GM12878 (cell line): ENCODE measurements around the gene HAPSTR1.

Experiments
- ATF7 ChIP-seq: fragments of 450-650 bp; IDR thresholded peaks from 2 replicates; pipeline ENCODE4 v1.6.1; 2016; ENCODE audit warnings: low read depth, mild to moderate bottlenecking
- CHD4 ChIP-seq: fragments of 200-600 bp; sonication (generic); IDR thresholded peaks from 2 replicates; pipeline ENCODE4 v1.6.1; 2016; ENCODE audit warnings: mild to moderate bottlenecking
- EP300 ChIP-seq, 2 experiments: fragments of 150-350 bp in 1 of 2; IDR thresholded peaks; 2 replicates each; pipeline ENCODE4 v1.6.1; 2011 to 2012; ENCODE audit warnings: low read depth in 2 of 2, low read length in 2 of 2, borderline replicate concordance in 1 of 2, improper control_type of control experiment in 1 of 2, inconsistent platforms in 1 of 2; ENCODE audit not compliant: control insufficient read depth in 1 of 2
- EZH2 ChIP-seq: IDR thresholded peaks from 2 replicates; pipeline ENCODE4 v1.6.1; 2012; ENCODE audit warnings: low read depth, mild to moderate bottlenecking, control low read depth, inconsistent platforms, low read length, borderline replicate concordance; ENCODE audit not compliant: control insufficient read depth
- FOS ChIP-seq: IDR thresholded peaks from 3 replicates; pipeline ENCODE4 v1.6.1; 2011; ENCODE audit warnings: borderline replicate concordance; ENCODE audit not compliant: insufficient read length; ENCODE audit errors: extremely low read depth
- MXI1 ChIP-seq: fragments of 150-350 bp; IDR thresholded peaks from 2 replicates; pipeline ENCODE4 v1.6.1; 2011; ENCODE audit warnings: low read depth, mild to moderate bottlenecking, inconsistent platforms, low read length, improper control_type of control experiment
- SMC3 ChIP-seq: IDR thresholded peaks from 2 replicates; pipeline ENCODE4 v1.6.1; 2011; ENCODE audit warnings: low read length, improper control_type of control experiment, borderline replicate concordance
- TAF1 ChIP-seq: IDR thresholded peaks from 2 replicates; pipeline ENCODE4 v1.6.1; 2011; ENCODE audit warnings: mild to moderate bottlenecking, low read depth, low read length, borderline replicate concordance
- TF ChIP-seq, protein P1 (sequence below), 3 experiments: IDR thresholded peaks in 2 of 3; conservative IDR thresholded peaks in 1 of 3; 2 replicates each; pipeline ENCODE4 v1.5.1; 2011; ENCODE audit warnings: low read depth in 3 of 3, low read length in 3 of 3, mild to moderate bottlenecking in 3 of 3, control low read depth in 2 of 3, moderate library complexity in 2 of 3, inconsistent platforms in 1 of 3, mixed read lengths in 1 of 3; ENCODE audit not compliant: control insufficient read depth in 2 of 3, insufficient read depth in 1 of 3; ENCODE audit errors: extremely low read depth in 1 of 3
- TF ChIP-seq, protein P2 (sequence below): IDR thresholded peaks from 2 replicates; pipeline ENCODE4 v1.6.1; 2011; ENCODE audit warnings: mild to moderate bottlenecking, low read depth, low read length, moderate library complexity; ENCODE audit not compliant: insufficient replicate concordance
- TF ChIP-seq, protein P3 (sequence below): fragments of 450-650 bp; IDR thresholded peaks from 2 replicates; pipeline ENCODE4 v1.6.1; 2017; ENCODE audit warnings: mild to moderate bottlenecking

DNA sequence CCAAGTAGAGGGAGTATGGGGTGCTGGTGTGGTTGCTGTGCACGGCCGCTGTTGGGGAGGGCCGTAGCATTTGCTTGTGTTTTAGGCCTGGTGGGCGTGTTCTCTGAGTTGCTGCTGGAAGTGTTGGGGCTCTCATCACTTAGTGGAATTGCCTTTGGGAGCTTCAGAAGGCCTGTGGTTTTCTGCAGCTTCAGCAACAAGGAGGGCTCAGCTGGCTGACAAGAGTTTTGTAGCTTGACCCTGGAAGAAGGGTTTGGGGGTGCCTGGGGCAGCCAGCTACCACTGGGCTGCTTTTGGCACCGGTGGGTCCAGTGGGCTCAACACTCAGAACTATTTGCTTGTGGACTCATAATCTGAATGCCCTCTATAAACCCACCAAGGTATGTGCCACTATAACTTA lies 30.9 kb downstream of the HAPSTR1 start:
- TF ChIP-seq TAF1 = no peak
- TF ChIP-seq, protein P1, sequence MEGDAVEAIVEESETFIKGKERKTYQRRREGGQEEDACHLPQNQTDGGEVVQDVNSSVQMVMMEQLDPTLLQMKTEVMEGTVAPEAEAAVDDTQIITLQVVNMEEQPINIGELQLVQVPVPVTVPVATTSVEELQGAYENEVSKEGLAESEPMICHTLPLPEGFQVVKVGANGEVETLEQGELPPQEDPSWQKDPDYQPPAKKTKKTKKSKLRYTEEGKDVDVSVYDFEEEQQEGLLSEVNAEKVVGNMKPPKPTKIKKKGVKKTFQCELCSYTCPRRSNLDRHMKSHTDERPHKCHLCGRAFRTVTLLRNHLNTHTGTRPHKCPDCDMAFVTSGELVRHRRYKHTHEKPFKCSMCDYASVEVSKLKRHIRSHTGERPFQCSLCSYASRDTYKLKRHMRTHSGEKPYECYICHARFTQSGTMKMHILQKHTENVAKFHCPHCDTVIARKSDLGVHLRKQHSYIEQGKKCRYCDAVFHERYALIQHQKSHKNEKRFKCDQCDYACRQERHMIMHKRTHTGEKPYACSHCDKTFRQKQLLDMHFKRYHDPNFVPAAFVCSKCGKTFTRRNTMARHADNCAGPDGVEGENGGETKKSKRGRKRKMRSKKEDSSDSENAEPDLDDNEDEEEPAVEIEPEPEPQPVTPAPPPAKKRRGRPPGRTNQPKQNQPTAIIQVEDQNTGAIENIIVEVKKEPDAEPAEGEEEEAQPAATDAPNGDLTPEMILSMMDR (IDR thresholded peaks at IDR 0.05 in 2 of 3, conservative IDR thresholded peaks at IDR 0.05 in 1 of 3; ENCODE audit: control insufficient read depth in 2 of 3, extremely low read depth in 1 of 3, insufficient read depth in 1 of 3, low read depth in 3 of 3, low read length in 3 of 3) = no peak
- TF ChIP-seq, protein P2, sequence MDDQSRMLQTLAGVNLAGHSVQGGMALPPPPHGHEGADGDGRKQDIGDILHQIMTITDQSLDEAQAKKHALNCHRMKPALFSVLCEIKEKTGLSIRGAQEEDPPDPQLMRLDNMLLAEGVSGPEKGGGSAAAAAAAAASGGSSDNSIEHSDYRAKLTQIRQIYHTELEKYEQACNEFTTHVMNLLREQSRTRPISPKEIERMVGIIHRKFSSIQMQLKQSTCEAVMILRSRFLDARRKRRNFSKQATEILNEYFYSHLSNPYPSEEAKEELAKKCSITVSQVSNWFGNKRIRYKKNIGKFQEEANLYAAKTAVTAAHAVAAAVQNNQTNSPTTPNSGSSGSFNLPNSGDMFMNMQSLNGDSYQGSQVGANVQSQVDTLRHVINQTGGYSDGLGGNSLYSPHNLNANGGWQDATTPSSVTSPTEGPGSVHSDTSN = no peak
- TF ChIP-seq EZH2 = no peak
- no peak for TF ChIP-seq ATF7
- TF ChIP-seq MXI1 = no peak
- TF ChIP-seq CHD4 = no peak
- TF ChIP-seq, protein P3, sequence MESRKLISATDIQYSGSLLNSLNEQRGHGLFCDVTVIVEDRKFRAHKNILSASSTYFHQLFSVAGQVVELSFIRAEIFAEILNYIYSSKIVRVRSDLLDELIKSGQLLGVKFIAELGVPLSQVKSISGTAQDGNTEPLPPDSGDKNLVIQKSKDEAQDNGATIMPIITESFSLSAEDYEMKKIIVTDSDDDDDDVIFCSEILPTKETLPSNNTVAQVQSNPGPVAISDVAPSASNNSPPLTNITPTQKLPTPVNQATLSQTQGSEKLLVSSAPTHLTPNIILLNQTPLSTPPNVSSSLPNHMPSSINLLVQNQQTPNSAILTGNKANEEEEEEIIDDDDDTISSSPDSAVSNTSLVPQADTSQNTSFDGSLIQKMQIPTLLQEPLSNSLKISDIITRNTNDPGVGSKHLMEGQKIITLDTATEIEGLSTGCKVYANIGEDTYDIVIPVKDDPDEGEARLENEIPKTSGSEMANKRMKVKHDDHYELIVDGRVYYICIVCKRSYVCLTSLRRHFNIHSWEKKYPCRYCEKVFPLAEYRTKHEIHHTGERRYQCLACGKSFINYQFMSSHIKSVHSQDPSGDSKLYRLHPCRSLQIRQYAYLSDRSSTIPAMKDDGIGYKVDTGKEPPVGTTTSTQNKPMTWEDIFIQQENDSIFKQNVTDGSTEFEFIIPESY = no peak
- TF ChIP-seq FOS = no peak
- TF ChIP-seq SMC3 = no peak
- no peak for TF ChIP-seq EP300 (IDR thresholded peaks at IDR 0.05; ENCODE audit: borderline replicate concordance in 1 of 2, control insufficient read depth in 1 of 2, low read depth in 2 of 2, low read length in 2 of 2)
